Peyer's patch (tissue), 4 donors: ENCODE measurements around the gene PHTF1. TPM values are rescaled to one million over a fixed set of nuclear protein-coding genes. Genes with fewer than 3 reads are reported as not detected.
A peak's percentile ranks its signal among the peaks of the same experiment; 100 is the strongest.
"Not testable (repeated sequence)": the region's sequence is repeated elsewhere in the genome, so short reads cannot be mapped to it uniquely, and the experiment has no call there.

Experiments used
- DNase-seq, 3 donors: peaks; one replicate each; pipeline ENCODE4 v3.0.0-alpha.2; 2017 to 2019
- H3K27ac ChIP-seq, 4 donors: fragments of 200-600 bp; sonication (generic); one replicate each; pipeline ENCODE4 v1.5.1; 2016 to 2019
- H3K27me3 ChIP-seq, 2 donors: fragments of 200-600 bp; sonication (generic); one replicate each; pipeline ENCODE4 v1.5.1; 2019
- H3K36me3 ChIP-seq, 3 donors: fragments of 200-600 bp; sonication (generic); one replicate each; pipeline ENCODE4 v1.5.1; 2016 to 2019
- H3K4me1 ChIP-seq, 4 donors: fragments of 200-600 bp; sonication (generic); one replicate each; pipeline ENCODE4 v1.5.1; 2016 to 2019
- H3K4me3 ChIP-seq, 4 donors: fragments of 200-600 bp; sonication (generic); 1 replicate in 3 of 4; 2 replicates in 1 of 4; pipeline ENCODE4 v1.5.1; 2016 to 2019; ENCODE audit warnings: mild to moderate bottlenecking in 1 of 4
- H3K9me3 ChIP-seq, 4 donors: fragments of 200-600 bp; sonication (generic); one replicate each; pipeline ENCODE4 v1.5.1; 2016 to 2019; ENCODE audit warnings: mild to moderate bottlenecking in 1 of 4
- CTCF ChIP-seq, 6 experiments: fragments of 450-650 bp in 4 of 6; fragments of 200-600 bp in 2 of 6; sonication (generic) in 1 of 6; IDR thresholded peaks; one replicate each; pipeline ENCODE4 v1.5.1; 2017 to 2019; ENCODE audit warnings: antibody characterized with exemption in 6 of 6, mild to moderate bottlenecking in 3 of 6, moderate library complexity in 1 of 6
- POLR2A ChIP-seq, 2 donors: fragments of 450-650 bp; IDR thresholded peaks; one replicate each; pipeline ENCODE4 v1.5.1; 2017; ENCODE audit warnings: antibody characterized with exemption in 2 of 2, mild to moderate bottlenecking in 2 of 2, moderate library complexity in 2 of 2
- total RNA-seq, 4 donors: library from RNA; depleted of rRNA; stranded (reverse); fragments of >200 nt; gene quantifications; one replicate each; pipeline ENCODE4 v1.1.0, GENCODE V29; 2016

PHTF1 gene
- total RNA-seq, 4 donors from 2014 or later, result 4.9 to 19.0 (median 13.7) TPM

GRCh38 chr1:113760102-113761080, 1.1 kb upstream of the PHTF1 start:
- Histone ChIP-seq H3K9me3 (no peaks in the 10 kb centered on the region), H3K4me1 (peaks cover 0 to 7% (median 0%) of the 10 kb centered on the region in 4 donors), H3K27me3 (no peaks in the 10 kb centered on the region), H3K36me3 (peaks cover 0 to 8% (median 0%) of the 10 kb centered on the region in 3 donors), H3K4me3 (peak overlapping the region in 3 of 4 donors; percentile 74 to 94 (median 88)), H3K27ac (peak overlapping the region; percentile 86 to 94 (median 88))
- TF ChIP-seq CTCF (IDR thresholded peaks at IDR 0.05), result no peak
- no peak for TF ChIP-seq POLR2A (IDR thresholded peaks at IDR 0.05)
- no peak for DNase-seq

GRCh38 chr1:113758631-113759332, 504 bp downstream of the PHTF1 start:
- no peaks in the 10 kb centered on the region for H3K27me3 ChIP-seq
- no peaks in the 10 kb centered on the region for H3K9me3 ChIP-seq
- peak; percentile 53 to 82 (median 80) for DNase-seq
- H3K27ac ChIP-seq, result peak overlapping the region; percentile 86 to 94 (median 88)
- H3K4me1 ChIP-seq, result peaks cover 0 to 7% (median 0%) of the 10 kb centered on the region in 4 donors
- no peaks in the 10 kb centered on the region for H3K36me3 ChIP-seq
- TF ChIP-seq POLR2A (IDR thresholded peaks at IDR 0.05) (no peak), CTCF (IDR thresholded peaks at IDR 0.05) (no peak)
- peak overlapping the region; percentile 74 to 95 (median 91) for H3K4me3 ChIP-seq

- Histone ChIP-seq H3K27me3 (no peaks in the 10 kb centered on the region), H3K4me1 (peaks cover 0 to 7% (median 0%) of the 10 kb centered on the region in 4 donors), H3K9me3 (no peaks in the 10 kb centered on the region), H3K27ac (no peak overlapping the region), H3K4me3 (no peak overlapping the region), H3K36me3 (no peaks in the 10 kb centered on the region)
- TF ChIP-seq POLR2A (IDR thresholded peaks at IDR 0.05) (no peak), CTCF (IDR thresholded peaks at IDR 0.05) (no peak)
- no peak for DNase-seq
These were observed 2.8 kb downstream of the PHTF1 start for GRCh38 chr1:113756461-113756860.

- not testable (repeated sequence) for DNase-seq, H3K36me3 ChIP-seq, H3K27ac ChIP-seq, H3K9me3 ChIP-seq, H3K4me1 ChIP-seq, H3K4me3 ChIP-seq, H3K27me3 ChIP-seq
These were observed 6.0 kb downstream of the PHTF1 start for GRCh38 chr1:113753333-113753732.

- no peaks in the 10 kb centered on the region for H3K27me3 ChIP-seq
- H3K27ac ChIP-seq, result no peak overlapping the region
- DNase-seq, result no peak
- H3K9me3 ChIP-seq, result no peaks in the 10 kb centered on the region
- H3K4me1 ChIP-seq, result no peaks in the 10 kb centered on the region
- peaks cover 0 to 3% (median 0%) of the 10 kb centered on the region in 3 donors for H3K36me3 ChIP-seq
- H3K4me3 ChIP-seq, result no peak overlapping the region
- TF ChIP-seq CTCF (IDR thresholded peaks at IDR 0.05), result no peak
- no peak for TF ChIP-seq POLR2A (IDR thresholded peaks at IDR 0.05)
These were observed 7.8 kb downstream of the PHTF1 start for GRCh38 chr1:113751516-113751915.

- TF ChIP-seq POLR2A (IDR thresholded peaks at IDR 0.05) (no peak), CTCF (IDR thresholded peaks at IDR 0.05) (no peak)
- no peaks in the 10 kb centered on the region for H3K27me3 ChIP-seq
- H3K9me3 ChIP-seq, result no peaks in the 10 kb centered on the region
- H3K4me3 ChIP-seq, result no peak overlapping the region
- H3K36me3 ChIP-seq, result peaks cover 0 to 3% (median 0%) of the 10 kb centered on the region in 3 donors
- no peaks in the 10 kb centered on the region for H3K4me1 ChIP-seq
- no peak for DNase-seq
- H3K27ac ChIP-seq, result no peak overlapping the region
These were observed 8.2 kb downstream of the PHTF1 start for GRCh38 chr1:113751114-113751513.
